Mucosa of descending colon (tissue), 3 donors: Measurements from ENCODE around the gene DDX24. TPM values are rescaled to one million over a fixed set of nuclear protein-coding genes. Genes with fewer than 3 reads are reported as not detected.
A peak's percentile ranks its signal among the peaks of the same experiment; 100 is the strongest.

Source experiments
- ATAC-seq: fragments of 200-7000 bp; cut with Tn5 transposase; one replicate; pipeline ENCODE4 v1.9.1; 2020; ENCODE audit warnings: mild to moderate bottlenecking, moderate library complexity
- DNase-seq, 3 donors: peaks; one replicate each; pipeline ENCODE4 v3.0.0-alpha.2; 2020
- H3K36me3 ChIP-seq: fragments of 200-600 bp; one replicate; pipeline ENCODE4 v1.8.0; 2021; ENCODE audit warnings: low read depth, mild to moderate bottlenecking
- H3K4me1 ChIP-seq: fragments of 200-600 bp; one replicate; pipeline ENCODE4 v1.8.0; 2021; ENCODE audit warnings: low read depth, mild to moderate bottlenecking
- H3K4me3 ChIP-seq: fragments of 200-600 bp; one replicate; pipeline ENCODE4 v1.8.0; 2021; ENCODE audit warnings: mild to moderate bottlenecking
- H3K9me3 ChIP-seq: fragments of 200-600 bp; one replicate; pipeline ENCODE4 v1.8.0; 2021; ENCODE audit warnings: mild to moderate bottlenecking
- intact Hi-C, 2 donors: fragments of 100-400 bp; cut with DNase I in 1 of 2; cut with micrococcal nuclease in 1 of 2; formaldehyde crosslinking; loops; one replicate each; pipeline versions ENCODE4 v1.11.0 to v1.11.1; 2022; cut with DNase I, micrococcal nuclease
- total RNA-seq, 3 donors: library from RNA; stranded (reverse); fragmentation: NEBNext Ultra II Directional in 2 of 3; extraction: Animal tissue kit (Norgen Biotek cat#: 25700) in 2 of 3; gene quantifications; one replicate each; pipeline versions ENCODE4 v1.2.1 to v1.2.4, GENCODE V29; 2021 to 2023
- TF ChIP-seq, protein P1 (sequence below): fragments of 200-600 bp; IDR thresholded peaks from one replicate; pipeline ENCODE4 v1.8.0; 2022; ENCODE audit warnings: antibody characterized with exemption, mild to moderate bottlenecking
- donor health status: DM: no; HTN: no; CAD: no; lungs with moderate emphysema.
- donor health status: DM: no; HTN: no; CAD: no.
- donor health status: DM: no; HTN: yes; CAD: no.

The DDX24 gene
- total RNA-seq, 3 donors from 2014 or later = 90.6 to 197 (median 107) TPM

DNA sequence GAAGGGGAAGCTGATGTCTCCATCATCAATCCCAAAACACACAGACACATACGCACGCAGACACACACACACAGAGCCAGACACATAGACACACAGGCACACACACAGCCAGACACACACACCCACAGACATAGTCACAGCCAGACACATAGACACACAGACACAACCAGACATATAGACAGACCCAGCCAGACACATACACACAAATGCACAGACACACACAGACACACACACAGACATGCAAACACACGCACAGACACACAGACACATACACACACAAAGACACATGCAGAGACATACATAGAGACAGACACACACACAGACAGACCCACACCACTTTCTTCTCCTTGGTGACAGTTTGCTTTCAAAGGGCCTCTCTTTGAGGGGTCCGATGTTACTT, 77.6 kb downstream of the DDX24 start:
- TF ChIP-seq, protein P1, sequence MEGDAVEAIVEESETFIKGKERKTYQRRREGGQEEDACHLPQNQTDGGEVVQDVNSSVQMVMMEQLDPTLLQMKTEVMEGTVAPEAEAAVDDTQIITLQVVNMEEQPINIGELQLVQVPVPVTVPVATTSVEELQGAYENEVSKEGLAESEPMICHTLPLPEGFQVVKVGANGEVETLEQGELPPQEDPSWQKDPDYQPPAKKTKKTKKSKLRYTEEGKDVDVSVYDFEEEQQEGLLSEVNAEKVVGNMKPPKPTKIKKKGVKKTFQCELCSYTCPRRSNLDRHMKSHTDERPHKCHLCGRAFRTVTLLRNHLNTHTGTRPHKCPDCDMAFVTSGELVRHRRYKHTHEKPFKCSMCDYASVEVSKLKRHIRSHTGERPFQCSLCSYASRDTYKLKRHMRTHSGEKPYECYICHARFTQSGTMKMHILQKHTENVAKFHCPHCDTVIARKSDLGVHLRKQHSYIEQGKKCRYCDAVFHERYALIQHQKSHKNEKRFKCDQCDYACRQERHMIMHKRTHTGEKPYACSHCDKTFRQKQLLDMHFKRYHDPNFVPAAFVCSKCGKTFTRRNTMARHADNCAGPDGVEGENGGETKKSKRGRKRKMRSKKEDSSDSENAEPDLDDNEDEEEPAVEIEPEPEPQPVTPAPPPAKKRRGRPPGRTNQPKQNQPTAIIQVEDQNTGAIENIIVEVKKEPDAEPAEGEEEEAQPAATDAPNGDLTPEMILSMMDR = no peak
- Histone ChIP-seq H3K4me3 (no peak overlapping the region), H3K4me1 (peaks cover 3% of the 10 kb centered on the region), H3K9me3 (no peaks in the 10 kb centered on the region), H3K36me3 (no peaks in the 10 kb centered on the region)
- no peak for ATAC-seq
- intact Hi-C loops = no loop called here
- no peak for DNase-seq

DNA sequence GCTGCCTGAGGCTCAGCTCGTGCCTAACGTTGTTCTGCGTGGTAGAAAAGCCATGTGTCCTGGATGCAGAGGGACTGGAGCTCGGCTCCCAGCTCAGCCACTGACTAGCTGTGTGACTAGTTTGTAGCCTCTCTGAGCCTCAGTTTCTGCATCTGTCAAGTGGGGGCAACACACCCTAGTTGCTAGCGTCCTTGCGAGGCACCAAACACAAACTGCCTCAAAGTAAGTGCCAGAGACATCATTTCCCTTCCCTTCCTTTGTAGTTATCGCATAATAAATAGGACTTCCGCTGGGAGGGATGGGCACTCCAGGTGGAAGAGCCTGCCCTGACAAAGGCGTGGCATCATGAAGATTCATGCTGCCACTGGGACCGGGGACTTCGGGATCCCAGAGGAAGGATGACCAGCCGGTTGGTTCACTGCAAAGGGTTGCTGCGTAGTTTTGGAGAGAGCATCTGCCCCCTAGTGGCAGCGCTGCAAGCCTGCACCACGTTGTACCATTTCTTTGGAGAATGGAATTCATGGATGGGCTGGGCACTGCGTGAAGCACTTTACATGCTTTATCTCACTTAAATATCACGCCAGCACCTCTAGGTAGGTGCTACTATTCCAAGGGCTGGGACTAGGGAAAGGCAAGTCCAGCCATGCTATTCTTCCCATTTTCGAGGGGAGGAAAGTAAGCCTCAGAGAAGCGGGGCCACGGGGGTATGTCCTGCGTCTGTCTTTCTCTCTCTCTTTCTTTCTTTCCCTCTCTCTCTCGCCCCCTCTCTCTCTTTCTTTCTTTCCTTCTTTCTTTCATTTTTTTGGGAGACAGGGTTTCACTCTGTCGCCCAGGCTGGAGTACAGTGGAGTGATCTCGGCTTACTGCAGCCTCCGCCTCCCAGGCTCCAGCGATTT, 79.3 kb downstream of the DDX24 start:
- peaks cover 3% of the 10 kb centered on the region for H3K4me1 ChIP-seq
- H3K36me3 ChIP-seq = no peaks in the 10 kb centered on the region
- ATAC-seq (peak; percentile 79), DNase-seq (peak in 2 of 3 donors; percentile 48 to 68)
- TF ChIP-seq, protein P1 = peak; percentile 97
- H3K4me3 ChIP-seq = no peak overlapping the region
- H3K9me3 ChIP-seq = no peaks in the 10 kb centered on the region
- intact Hi-C loops = loop anchor here (2.0 kb wide), 2 partner anchors 61 to 63 kb away; no protein-coding TSS in a partner anchor

DNA sequence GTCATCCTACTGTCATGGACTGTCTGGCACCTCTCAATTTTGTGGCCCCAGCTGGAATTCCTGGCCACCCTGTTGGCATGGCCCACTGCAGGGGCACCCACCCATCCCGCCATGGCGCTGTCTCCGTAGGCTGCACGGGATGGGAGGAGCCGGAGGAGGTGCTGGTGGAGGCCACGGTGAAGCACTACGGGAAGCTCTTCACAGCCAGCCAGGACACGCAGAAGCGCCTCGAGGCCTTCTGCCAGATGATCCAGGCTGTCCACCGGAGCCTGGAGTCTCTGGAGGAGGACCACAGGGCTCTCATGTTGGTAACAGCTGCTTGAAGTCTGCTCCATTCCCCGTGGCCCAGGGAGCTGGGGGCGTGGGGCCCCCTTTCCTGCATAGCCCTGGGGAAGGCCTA, 80.0 kb downstream of the DDX24 start:
- no peak for DNase-seq
- Histone ChIP-seq H3K4me3 (no peak overlapping the region), H3K36me3 (no peaks in the 10 kb centered on the region), H3K9me3 (no peaks in the 10 kb centered on the region), H3K4me1 (peaks cover 3% of the 10 kb centered on the region)
- intact Hi-C loops = loop anchor here (2.0 kb wide), 2 partner anchors 60 to 62 kb away; no protein-coding TSS in a partner anchor
- ATAC-seq = no peak
- TF ChIP-seq, protein P1 = no peak

DNA sequence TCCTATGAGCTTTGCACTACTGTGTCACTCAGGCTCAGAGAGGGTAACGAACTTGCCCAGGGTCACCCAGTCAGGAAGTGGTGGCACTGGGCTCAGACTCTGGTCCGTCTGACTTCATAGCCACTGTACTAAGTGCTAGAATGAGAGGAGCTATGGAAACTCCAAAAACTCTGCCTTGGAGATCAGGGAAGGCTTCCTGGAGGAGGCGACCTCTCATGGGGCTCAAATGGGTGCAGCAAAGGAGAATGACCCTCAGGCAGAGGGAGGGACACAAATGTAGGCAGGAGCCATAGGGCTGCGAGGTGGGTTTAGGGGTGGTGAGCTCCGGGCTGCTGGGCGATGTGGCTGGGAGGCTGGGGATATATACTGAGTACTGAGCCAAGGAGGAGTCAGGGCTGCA, 80.7 kb downstream of the DDX24 start:
- intact Hi-C loops = loop anchor here (2.0 kb wide), 2 partner anchors 59 to 61 kb away; no protein-coding TSS in a partner anchor
- TF ChIP-seq, protein P1 = no peak
- Histone ChIP-seq H3K4me1 (peaks cover 3% of the 10 kb centered on the region), H3K36me3 (no peaks in the 10 kb centered on the region), H3K9me3 (no peaks in the 10 kb centered on the region), H3K4me3 (no peak overlapping the region)
- no peak for DNase-seq
- ATAC-seq = no peak

DNA sequence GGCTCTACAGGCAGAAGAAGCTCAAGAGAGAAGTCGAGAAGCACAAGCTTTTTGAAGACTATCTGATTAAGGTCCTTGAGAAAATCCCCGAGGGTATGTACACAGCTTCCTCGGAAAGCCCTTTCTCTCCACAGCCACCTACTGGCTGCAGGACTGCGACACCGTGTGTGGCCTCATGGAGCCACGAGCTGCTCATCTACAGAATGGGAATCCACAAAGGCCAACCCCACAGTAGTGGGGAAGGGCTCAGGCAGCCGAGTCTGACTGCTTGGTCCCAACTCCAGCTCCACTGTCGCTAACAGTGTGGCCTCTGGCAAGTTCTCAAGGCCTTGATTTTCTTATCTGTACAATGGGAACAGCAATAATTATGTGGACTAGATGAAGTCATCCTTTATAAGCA, 81.4 kb downstream of the DDX24 start:
- TF ChIP-seq, protein P1 = no peak

More for the DNA sequence above, 81.4 kb downstream of the DDX24 start:
- intact Hi-C loops = no loop called here
- H3K4me1 ChIP-seq = peaks cover 3% of the 10 kb centered on the region
- H3K36me3 ChIP-seq = no peaks in the 10 kb centered on the region
- no peak for ATAC-seq
- no peak overlapping the region for H3K4me3 ChIP-seq
- DNase-seq = no peak
- no peaks in the 10 kb centered on the region for H3K9me3 ChIP-seq
